HAP-1 (cell line): ENCODE results near the gene THEM5.
"Not testable (repeated sequence)": the region's sequence is repeated elsewhere in the genome, so short reads cannot be mapped to it uniquely, and the experiment has no call there.

Experiments
- DNase-seq, 2 experiments: peaks; one replicate each; pipeline ENCODE4 v3.0.0-alpha.2; 2016 to 2020; ENCODE audit warnings: low spot score in 2 of 2
- H3K27me3 ChIP-seq: fragments of 250-450 bp; sonication (Bioruptor Pico); 2 replicates; pipeline ENCODE4 v1.5.1; 2020; ENCODE audit warnings: low read depth, mild to moderate bottlenecking, moderate library complexity
- H3K36me3 ChIP-seq: fragments of 250-450 bp; sonication (Bioruptor Pico); replicated peaks from 2 replicates; pipeline ENCODE4 v1.5.1; 2020; ENCODE audit warnings: mild to moderate bottlenecking
- H3K4me1 ChIP-seq: fragments of 250-450 bp; sonication (Bioruptor Pico); 2 replicates; pipeline ENCODE4 v1.5.1; 2020; ENCODE audit warnings: mild to moderate bottlenecking
- H3K4me3 ChIP-seq: fragments of 250-450 bp; sonication (Bioruptor Pico); 2 replicates; pipeline ENCODE4 v1.5.1; 2020; ENCODE audit warnings: mild to moderate bottlenecking, moderate library complexity
- H3K9me3 ChIP-seq: fragments of 250-450 bp; sonication (Bioruptor Pico); 2 replicates; pipeline ENCODE4 v1.5.1; 2020; ENCODE audit warnings: mild to moderate bottlenecking, moderate library complexity
- in situ Hi-C: fragments of 300-500 bp; cut with MboI; formaldehyde crosslinking; loops from 3 replicates; pipeline ENCODE4 v1.14.3; 2020; ENCODE audit warnings: low sequenced_read_pairs, inconsistent platforms, mixed read lengths

The THEM5 gene

GRCh38 chr1:151858886-151859665, 5.6 kb upstream of the THEM5 start:
- H3K27me3 ChIP-seq = no peaks in the 10 kb centered on the region
- in situ Hi-C loops = no loop called here
- no peaks in the 10 kb centered on the region for H3K36me3 ChIP-seq
- peaks cover 4% of the 10 kb centered on the region; the same call in 1 of the 2 replicates for H3K4me1 ChIP-seq
- DNase-seq = no peak
- no peak overlapping the region for H3K4me3 ChIP-seq
- no peaks in the 10 kb centered on the region for H3K9me3 ChIP-seq

GRCh38 chr1:151858030-151858746, 4.7 kb upstream of the THEM5 start:
- DNase-seq = no peak
- Histone ChIP-seq H3K36me3 (no peaks in the 10 kb centered on the region), H3K4me1 (peaks cover 4% of the 10 kb centered on the region; the same call in 1 of the 2 replicates), H3K9me3 (no peaks in the 10 kb centered on the region), H3K27me3 (no peaks in the 10 kb centered on the region), H3K4me3 (no peak overlapping the region)
- in situ Hi-C loops = no loop called here

DNA sequence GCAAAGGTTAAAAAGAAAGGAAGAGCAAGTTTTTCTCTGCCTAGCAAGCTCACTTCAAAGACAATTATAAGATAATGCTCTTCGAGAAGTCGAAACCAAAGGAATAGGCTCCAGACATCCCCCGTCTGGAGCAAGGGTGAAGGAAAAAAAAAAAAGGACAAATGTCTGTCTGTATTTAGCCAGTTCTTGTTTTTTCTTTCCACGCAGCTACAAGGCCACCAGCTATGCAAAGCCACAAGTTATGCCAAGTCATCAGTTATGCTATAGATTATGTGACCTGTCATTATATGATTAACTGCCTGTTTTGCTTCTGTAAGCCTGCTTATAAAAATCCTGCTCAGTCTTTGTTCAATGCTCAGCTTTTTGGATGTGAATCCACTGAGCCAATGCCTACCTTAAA, 2.4 kb upstream of the THEM5 start:
- Histone ChIP-seq H3K4me3 (no peak overlapping the region), H3K36me3 (no peaks in the 10 kb centered on the region), H3K27me3 (peaks cover 10% of the 10 kb centered on the region; the same call in 1 of the 2 replicates), H3K4me1 (peaks cover 4% of the 10 kb centered on the region; the same call in 1 of the 2 replicates), H3K9me3 (no peaks in the 10 kb centered on the region)
- DNase-seq = no peak
- in situ Hi-C loops = no loop called here

DNA sequence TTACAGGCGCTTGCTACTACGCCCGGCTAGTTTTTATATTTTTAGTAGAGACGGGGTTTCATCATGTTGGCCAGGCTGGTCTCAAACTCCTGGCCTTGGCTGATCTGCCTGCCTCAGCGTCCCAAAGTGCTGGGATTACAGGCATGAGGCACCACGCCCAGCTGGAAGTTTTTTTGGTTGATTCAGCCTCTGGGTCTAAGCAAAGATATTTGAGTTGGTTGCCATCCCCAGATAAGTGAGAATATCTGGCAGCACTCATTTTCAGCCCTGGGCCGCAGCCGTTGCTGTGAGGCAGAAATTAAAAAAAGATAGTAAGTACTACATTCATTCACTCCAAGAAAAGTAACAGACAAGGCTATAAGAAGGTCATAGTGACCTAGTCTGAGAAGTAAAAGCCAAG, 2.0 kb upstream of the THEM5 start:
- DNase-seq, H3K36me3 ChIP-seq, in situ Hi-C loops, H3K27me3 ChIP-seq, H3K9me3 ChIP-seq, H3K4me3 ChIP-seq, H3K4me1 ChIP-seq: not testable (repeated sequence)

- peaks cover 10% of the 10 kb centered on the region; the same call in 1 of the 2 replicates for H3K27me3 ChIP-seq
- DNase-seq = no peak
- no peaks in the 10 kb centered on the region for H3K9me3 ChIP-seq
- in situ Hi-C loops = no loop called here
- no peaks in the 10 kb centered on the region for H3K36me3 ChIP-seq
- no peaks in the 10 kb centered on the region for H3K4me1 ChIP-seq
- H3K4me3 ChIP-seq = no peak overlapping the region
Observed at GRCh38 chr1:151854658-151855057, 1.1 kb upstream of the THEM5 start.

DNA sequence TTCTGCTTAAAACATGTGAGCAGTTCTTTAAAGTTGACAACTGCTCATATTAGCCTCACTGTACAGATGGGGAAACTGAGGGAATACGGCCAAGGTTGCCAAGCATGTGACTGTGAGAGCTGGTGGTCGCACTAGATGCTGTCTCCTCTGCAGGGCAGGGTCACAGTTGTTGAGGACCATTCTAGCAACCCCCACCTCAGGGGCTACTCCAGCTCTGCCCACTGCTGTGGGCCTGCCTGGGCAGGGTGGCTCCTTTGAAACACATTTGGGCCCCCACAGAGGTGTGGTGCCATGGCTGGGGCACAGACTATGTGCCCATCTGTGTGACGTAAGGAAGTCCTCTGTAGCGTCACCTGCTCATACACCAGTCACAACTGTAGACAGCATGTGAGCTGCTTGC, 779 bp downstream of the THEM5 start:
- Histone ChIP-seq H3K36me3 (no peaks in the 10 kb centered on the region), H3K27me3 (peaks cover 10% of the 10 kb centered on the region; the same call in 1 of the 2 replicates), H3K9me3 (no peaks in the 10 kb centered on the region), H3K4me3 (no peak overlapping the region), H3K4me1 (no peaks in the 10 kb centered on the region)
- no peak for DNase-seq
- in situ Hi-C loops = no loop called here

DNA sequence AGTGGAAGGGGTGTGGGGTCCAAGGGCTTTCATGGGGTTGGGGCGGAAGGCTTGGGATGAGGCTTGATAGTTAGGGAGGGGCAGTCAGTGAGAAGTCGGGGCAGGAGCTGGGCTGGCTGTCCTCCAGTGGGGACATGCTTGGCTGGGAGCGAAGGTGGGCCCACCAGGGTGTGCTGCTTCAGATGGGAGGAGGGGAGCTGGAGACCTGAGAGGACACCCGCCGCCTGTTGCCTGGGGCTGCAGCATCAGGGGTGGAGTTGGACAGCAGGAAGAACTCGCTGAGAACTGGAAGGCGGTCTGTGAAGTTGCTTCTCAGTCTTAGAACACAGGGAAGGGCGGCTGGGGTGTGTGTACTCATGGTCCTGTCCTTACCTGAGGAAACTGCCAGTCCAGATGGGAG, 1.6 kb downstream of the THEM5 start:
- Histone ChIP-seq H3K4me1 (no peaks in the 10 kb centered on the region), H3K36me3 (no peaks in the 10 kb centered on the region), H3K27me3 (peaks cover 10% of the 10 kb centered on the region; the same call in 1 of the 2 replicates), H3K9me3 (no peaks in the 10 kb centered on the region), H3K4me3 (no peak overlapping the region)
- in situ Hi-C loops = no loop called here
- DNase-seq = no peak

DNA sequence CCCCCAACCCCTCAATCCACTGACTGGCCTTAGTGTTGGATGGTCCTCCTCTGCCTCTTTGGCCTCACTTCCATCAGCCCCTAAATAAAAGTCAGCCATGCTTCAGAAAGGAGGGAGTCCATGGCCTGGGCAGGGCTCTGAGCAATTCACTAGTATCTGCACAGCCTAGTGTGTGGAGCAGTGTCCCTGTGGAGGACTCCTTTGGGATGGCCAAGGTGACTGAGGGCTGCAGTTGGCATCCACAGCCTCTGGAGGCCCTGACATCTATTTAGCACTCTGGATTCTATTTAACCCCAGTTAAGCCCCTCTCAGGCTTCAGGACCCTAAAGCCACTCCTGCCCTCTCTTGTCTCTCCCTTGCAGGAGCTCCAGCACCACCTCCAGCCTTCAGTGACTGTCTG, 3.6 kb downstream of the THEM5 start:
- Histone ChIP-seq H3K4me1 (no peaks in the 10 kb centered on the region), H3K27me3 (peaks cover 10% of the 10 kb centered on the region; the same call in 1 of the 2 replicates), H3K36me3 (no peaks in the 10 kb centered on the region), H3K4me3 (no peak overlapping the region), H3K9me3 (no peaks in the 10 kb centered on the region)
- in situ Hi-C loops = no loop called here
- DNase-seq = no peak

DNA sequence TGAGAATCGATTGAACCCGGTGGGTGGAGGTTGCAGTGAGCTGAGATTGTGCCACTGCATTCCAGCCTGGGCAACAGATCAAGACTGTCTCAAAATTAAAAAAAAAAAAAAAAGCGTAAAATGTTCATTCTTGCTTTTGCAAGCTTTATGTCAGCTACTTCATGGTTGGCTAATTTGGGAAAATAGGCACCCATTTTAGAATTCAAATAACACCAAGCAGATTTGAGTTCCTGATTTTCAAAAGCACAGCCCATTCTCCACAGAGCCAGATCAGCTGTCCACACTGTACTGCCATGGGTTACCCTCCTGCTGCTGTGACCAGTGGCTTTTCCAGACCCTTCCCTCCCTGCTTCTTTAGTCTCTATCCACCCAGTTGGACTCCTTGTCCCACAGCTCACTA, 4.4 kb downstream of the THEM5 start:
- Histone ChIP-seq H3K4me1 (no peaks in the 10 kb centered on the region), H3K9me3 (no peaks in the 10 kb centered on the region), H3K36me3 (no peaks in the 10 kb centered on the region), H3K27me3 (peaks cover 10% of the 10 kb centered on the region; the same call in 1 of the 2 replicates), H3K4me3 (no peak overlapping the region)
- DNase-seq = no peak
- in situ Hi-C loops = no loop called here

- Histone ChIP-seq H3K4me3 (no peak overlapping the region), H3K4me1 (no peaks in the 10 kb centered on the region), H3K9me3 (no peaks in the 10 kb centered on the region), H3K27me3 (peaks cover 10% of the 10 kb centered on the region; the same call in 1 of the 2 replicates), H3K36me3 (no peaks in the 10 kb centered on the region)
- DNase-seq = no peak
- in situ Hi-C loops = no loop called here
Observed at GRCh38 chr1:151847867-151848596, 5.5 kb downstream of the THEM5 start.

- no peaks in the 10 kb centered on the region for H3K4me1 ChIP-seq
- H3K27me3 ChIP-seq = no peaks in the 10 kb centered on the region; the same call in 1 of the 2 replicates
- no peaks in the 10 kb centered on the region for H3K36me3 ChIP-seq
- in situ Hi-C loops = no loop called here
- no peak for DNase-seq
- H3K4me3 ChIP-seq = no peak overlapping the region
- H3K9me3 ChIP-seq = no peaks in the 10 kb centered on the region
Observed at GRCh38 chr1:151846686-151847237, 6.8 kb downstream of the THEM5 start.

DNA sequence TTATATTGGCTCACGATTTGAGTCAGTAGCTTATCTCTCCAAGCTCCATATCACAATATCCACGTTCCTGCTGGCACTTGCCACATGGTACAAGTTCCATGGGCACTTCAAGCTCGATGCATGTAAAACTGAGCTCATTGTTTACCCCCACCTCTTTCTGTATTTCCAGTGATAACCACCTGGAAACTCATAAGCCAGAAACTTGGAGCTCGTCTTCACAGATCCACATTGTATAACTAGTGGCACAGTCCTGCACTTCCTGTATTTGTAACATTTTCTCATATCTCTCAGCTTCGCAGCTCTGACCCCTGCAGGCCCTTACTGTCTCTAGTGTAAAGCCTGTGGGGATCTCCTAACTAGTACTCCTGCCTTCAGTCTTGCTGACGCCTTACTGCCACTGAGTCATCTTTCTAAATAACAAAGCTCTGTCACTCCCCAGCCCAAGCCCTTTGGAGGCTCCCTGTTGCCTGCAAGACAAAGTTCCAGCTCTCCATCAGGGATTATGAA, 7.4 kb downstream of the THEM5 start:
- no peaks in the 10 kb centered on the region for H3K4me1 ChIP-seq
- no peaks in the 10 kb centered on the region for H3K9me3 ChIP-seq
- no peaks in the 10 kb centered on the region; the same call in 1 of the 2 replicates for H3K27me3 ChIP-seq
- no peaks in the 10 kb centered on the region for H3K36me3 ChIP-seq
- in situ Hi-C loops = no loop called here
- no peak overlapping the region for H3K4me3 ChIP-seq
- DNase-seq = no peak

DNA sequence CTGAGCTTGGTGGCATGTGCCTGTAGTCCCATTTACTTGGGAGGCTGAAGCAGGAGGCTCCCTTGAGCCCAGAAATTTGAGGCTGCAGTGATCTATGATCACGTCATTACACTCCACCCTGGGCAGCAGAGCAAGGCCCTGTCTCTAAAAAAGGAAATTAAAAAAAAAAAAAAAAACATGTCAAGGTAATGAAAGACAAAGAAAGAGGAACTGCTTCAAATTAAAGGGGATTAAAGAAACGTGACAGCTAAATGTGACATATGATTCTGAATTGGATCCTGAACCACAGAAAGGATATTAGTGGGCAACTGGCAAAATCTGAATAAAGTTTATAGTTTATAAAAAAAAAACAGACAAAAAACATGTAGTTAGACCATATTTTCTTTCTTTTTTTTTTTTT, 10.1 kb downstream of the THEM5 start:
- H3K9me3 ChIP-seq = no peaks in the 10 kb centered on the region; the same call in 1 of the 2 replicates
- H3K4me1 ChIP-seq = no peaks in the 10 kb centered on the region
- no peak overlapping the region for H3K4me3 ChIP-seq
- in situ Hi-C loops = no loop called here
- DNase-seq = no peak
- no peaks in the 10 kb centered on the region for H3K27me3 ChIP-seq
- H3K36me3 ChIP-seq = no peaks in the 10 kb centered on the region
